SK-N-SH (cell line): ENCODE data around the gene SUPT20H. TPM values are rescaled to one million over a fixed set of nuclear protein-coding genes. Genes with fewer than 3 reads are reported as not detected.

Source experiments
- CTCF ChIA-PET: fragments of 300-600, 350-600 bp; formaldehyde crosslinking; extraction: SDS; loops from one replicate; lab custom pipeline; 2021; lab: Yijun Ruan, JAX
- POLR2A ChIA-PET: fragments of 350-600 bp; sonication (Branson Sonifier 250); formaldehyde crosslinking; extraction: SDS; loops from one replicate; lab custom pipeline; 2020; ENCODE audit warnings: antibody characterized with exemption, inconsistent platforms; lab: Yijun Ruan, JAX
- DNase-seq: peaks from one replicate; pipeline ENCODE4 v3.0.0; 2012
- H2AFZ ChIP-seq: fragments of 200-600 bp; sonication (generic); 2 replicates; pipeline ENCODE4 v1.8.1; 2016; ENCODE audit warnings: antibody characterized with exemption, mild to moderate bottlenecking, low read depth
- H3F3A ChIP-seq: fragments of 200-600 bp; sonication (generic); replicated peaks from 2 replicates; pipeline ENCODE3; 2016; ENCODE audit warnings: antibody characterized with exemption, mild to moderate bottlenecking; ENCODE audit not compliant: insufficient read depth
- H3K27ac ChIP-seq, 2 experiments: fragments of 200-500 bp in 1 of 2; fragments of 200-600 bp in 1 of 2; sonication (Bioruptor generic) in 1 of 2; sonication (generic), shearing (Covaris generic) in 1 of 2; 2 replicates each; pipeline versions ENCODE4 v1.5.1 to v1.6.1; 2014 to 2016; ENCODE audit warnings: low read depth in 2 of 2, inconsistent platforms in 1 of 2, low read length in 1 of 2, mild to moderate bottlenecking in 1 of 2, mixed read lengths in 1 of 2
- H3K27me3 ChIP-seq: fragments of 200-600 bp; sonication (generic), shearing (Covaris generic); 2 replicates; pipeline ENCODE4 v1.6.1; 2016; ENCODE audit warnings: mixed run types; ENCODE audit not compliant: insufficient read depth
- H3K36me3 ChIP-seq, 2 experiments: fragments of 200-500 bp in 1 of 2; fragments of 200-600 bp in 1 of 2; sonication (Bioruptor generic) in 1 of 2; sonication (generic) in 1 of 2; replicated peaks in 1 of 2; 2 replicates each; pipeline versions ENCODE3 to v1.5.1; 2014 to 2016; ENCODE audit warnings: low read length in 1 of 2, mild to moderate bottlenecking in 1 of 2; ENCODE audit not compliant: insufficient read depth in 2 of 2, control insufficient read depth in 1 of 2
- H3K4me1 ChIP-seq, 2 experiments: fragments of 200-500 bp in 1 of 2; fragments of 200-600 bp in 1 of 2; sonication (Bioruptor generic) in 1 of 2; sonication (generic), shearing (Covaris generic) in 1 of 2; 2 replicates each; pipeline versions ENCODE4 v1.5.1 to v1.6.1; 2014 to 2016; ENCODE audit warnings: low read depth in 1 of 2, low read length in 1 of 2, mixed run types in 1 of 2; ENCODE audit not compliant: insufficient read depth in 2 of 2, control insufficient read depth in 1 of 2
- H3K4me2 ChIP-seq: fragments of 200-600 bp; sonication (generic), shearing (Covaris generic); 2 replicates; pipeline ENCODE4 v1.6.1; 2017; ENCODE audit warnings: mixed run types
- H3K4me3 ChIP-seq, 2 experiments: fragments of 200-500 bp in 1 of 2; fragments of 200-600 bp in 1 of 2; sonication (Bioruptor generic) in 1 of 2; sonication (generic), shearing (Covaris generic) in 1 of 2; 2 replicates each; pipeline versions ENCODE4 v1.5.1 to v1.8.1; 2014 to 2016; ENCODE audit warnings: low read depth in 2 of 2, inconsistent platforms in 1 of 2, low read length in 1 of 2, mild to moderate bottlenecking in 1 of 2, mixed read lengths in 1 of 2, moderate library complexity in 1 of 2
- H3K79me2 ChIP-seq: fragments of 200-600 bp; sonication (generic); 2 replicates; pipeline ENCODE4 v1.8.1; 2017; ENCODE audit warnings: mild to moderate bottlenecking; ENCODE audit not compliant: insufficient read depth
- H3K9ac ChIP-seq: fragments of 200-600 bp; sonication (generic); 2 replicates; pipeline ENCODE4 v1.6.1; 2017; ENCODE audit warnings: mixed run types
- H3K9me2 ChIP-seq: fragments of 200-600 bp; sonication (generic); 2 replicates; pipeline ENCODE4 v1.6.1; 2017; ENCODE audit warnings: mixed run types
- H3K9me3 ChIP-seq: fragments of 200-600 bp; sonication (generic); 2 replicates; pipeline ENCODE4 v1.6.1; 2017; ENCODE audit warnings: mixed run types, mild to moderate bottlenecking, moderate library complexity
- H4K20me1 ChIP-seq: fragments of 200-600 bp; sonication (generic); 2 replicates; pipeline ENCODE4 v1.6.1; 2017; ENCODE audit warnings: mild to moderate bottlenecking, mixed run types; ENCODE audit not compliant: insufficient read depth
- CHD2 ChIP-seq: fragments of 150-350 bp; IDR thresholded peaks from 2 replicates; pipeline ENCODE4 v1.6.1; 2018; ENCODE audit warnings: low read length; ENCODE audit not compliant: partially characterized antibody
- CTCF ChIP-seq: fragments of 200-600 bp; sonication (generic); IDR thresholded peaks from 2 replicates; pipeline ENCODE4 v1.6.1; 2017; ENCODE audit warnings: antibody characterized with exemption, mild to moderate bottlenecking, moderate library complexity
- EP300 ChIP-seq, 2 experiments: IDR thresholded peaks; 2 replicates each; pipeline versions ENCODE4 v1.4.0 to v1.6.1; 2012; ENCODE audit warnings: borderline replicate concordance in 1 of 2, low read depth in 1 of 2, low read length in 1 of 2
- EZH2phosphoT487 ChIP-seq: fragments of 200-600 bp; sonication (generic); IDR thresholded peaks from 2 replicates; pipeline ENCODE4 v1.6.1; 2017; ENCODE audit warnings: low read depth, mixed run types, mild to moderate bottlenecking, antibody characterized with exemption, moderate library complexity, borderline replicate concordance
- FOXM1 ChIP-seq: IDR thresholded peaks from 2 replicates; pipeline ENCODE4 v1.4.0; 2012; ENCODE audit warnings: low read depth, mild to moderate bottlenecking
- GABPA ChIP-seq: IDR thresholded peaks from 2 replicates; pipeline ENCODE4 v1.4.0; 2012; ENCODE audit warnings: low read depth, mild to moderate bottlenecking
- JUND ChIP-seq: IDR thresholded peaks from 2 replicates; pipeline ENCODE4 v1.4.0; 2012
- MAX ChIP-seq: IDR thresholded peaks from 2 replicates; pipeline ENCODE4 v1.4.0; 2012; ENCODE audit warnings: low read depth
- MEF2A ChIP-seq: IDR thresholded peaks from 2 replicates; pipeline ENCODE4 v1.4.0; 2012; ENCODE audit warnings: low read depth, borderline replicate concordance
- MXI1 ChIP-seq: IDR thresholded peaks from 2 replicates; pipeline ENCODE4 v1.6.1; 2012; ENCODE audit warnings: mild to moderate bottlenecking, low read depth, low read length, improper control_type of control experiment
- NRF1 ChIP-seq: IDR thresholded peaks from 2 replicates; pipeline ENCODE4 v1.6.1; 2012; ENCODE audit warnings: low read depth, mild to moderate bottlenecking, low read length
- SMC3 ChIP-seq: IDR thresholded peaks from 2 replicates; pipeline ENCODE4 v1.6.1; 2012; ENCODE audit warnings: low read depth, low read length, improper control_type of control experiment
- TAF1 ChIP-seq: IDR thresholded peaks from 2 replicates; pipeline ENCODE4 v1.6.1; 2012; ENCODE audit warnings: low read depth, mild to moderate bottlenecking, low read length, moderate library complexity, borderline replicate concordance
- TCF12 ChIP-seq: IDR thresholded peaks from 2 replicates; pipeline ENCODE4 v1.4.0; 2012
- TEAD4 ChIP-seq: IDR thresholded peaks from 2 replicates; pipeline ENCODE4 v1.4.0; 2012; ENCODE audit warnings: mild to moderate bottlenecking, borderline replicate concordance; ENCODE audit not compliant: insufficient read depth
- WGBS: methylation state at CpG from one replicate; pipeline ENCODE4 v1.1.6; 2017; ENCODE audit warnings: low lambda C conversion rate; 5-methylcytosine and 5-hydroxymethylcytosine counted together
- polyA plus RNA-seq, 3 experiments: library from polyadenylated mRNA; depleted of rRNA; stranded (reverse); fragments of >200 nt; gene quantifications; 2 replicates each; pipeline ENCODE4 v1.2.3, GENCODE V29; 2012
- TF ChIP-seq, protein P1 (sequence below): fragments of 150-350 bp; IDR thresholded peaks from 2 replicates; pipeline ENCODE4 v1.6.1; 2017; ENCODE audit warnings: antibody characterized with exemption, low read length, low read depth, borderline replicate concordance
- TF ChIP-seq, protein P2 (sequence below): IDR thresholded peaks from 2 replicates; pipeline ENCODE4 v1.6.1; 2012; ENCODE audit warnings: mild to moderate bottlenecking, low read depth, low read length, moderate library complexity

SUPT20H gene
- polyA plus RNA-seq, 1 of the 3 experiments (the other 2 are of a cell fraction), result 39.4 TPM

- TF ChIP-seq CHD2, result no peak
- peak in 1 of 2 experiments; percentile 65; a peak in 1 of 4 replicates for TF ChIP-seq EP300 (IDR thresholded peaks at IDR 0.05; ENCODE audit: borderline replicate concordance in 1 of 2, low read depth in 1 of 2, low read length in 1 of 2)
- TF ChIP-seq, protein P1, sequence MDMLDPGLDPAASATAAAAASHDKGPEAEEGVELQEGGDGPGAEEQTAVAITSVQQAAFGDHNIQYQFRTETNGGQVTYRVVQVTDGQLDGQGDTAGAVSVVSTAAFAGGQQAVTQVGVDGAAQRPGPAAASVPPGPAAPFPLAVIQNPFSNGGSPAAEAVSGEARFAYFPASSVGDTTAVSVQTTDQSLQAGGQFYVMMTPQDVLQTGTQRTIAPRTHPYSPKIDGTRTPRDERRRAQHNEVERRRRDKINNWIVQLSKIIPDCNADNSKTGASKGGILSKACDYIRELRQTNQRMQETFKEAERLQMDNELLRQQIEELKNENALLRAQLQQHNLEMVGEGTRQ, result no peak
Observed at GRCh38 chr13:37097076-37097475, 37.6 kb upstream of the SUPT20H start (continued).

DNA sequence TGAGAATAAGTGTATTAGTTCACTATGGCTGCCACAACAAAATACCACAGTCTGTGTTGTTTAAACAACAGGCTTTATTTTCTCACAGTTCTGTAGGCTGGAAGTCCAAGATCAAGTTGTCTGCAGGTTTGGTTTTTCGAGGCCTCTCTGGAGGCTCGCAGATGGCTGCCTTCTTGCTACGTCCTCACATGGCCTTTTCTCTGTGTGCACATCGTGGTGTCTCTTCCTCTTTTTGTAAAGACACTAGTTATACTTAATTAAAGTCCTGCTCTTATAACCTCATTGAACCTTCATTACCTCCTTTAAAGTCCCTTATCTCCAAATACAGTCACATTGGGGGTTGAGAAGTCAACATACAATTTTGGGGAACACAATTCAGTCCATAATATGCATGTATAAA, 35.4 kb upstream of the SUPT20H start:
- Histone ChIP-seq H3K4me1 (no peaks in the 10 kb centered on the region), H3K9ac (no peak overlapping the region), H3K9me2 (no peaks in the 10 kb centered on the region), H3K27me3 (no peaks in the 10 kb centered on the region), H4K20me1 (no peaks in the 10 kb centered on the region), H3K79me2 (no peaks in the 10 kb centered on the region), H2AFZ (no peak overlapping the region), H3K4me3 (no peak overlapping the region), H3F3A (no peaks in the 10 kb centered on the region), H3K36me3 (no peaks in the 10 kb centered on the region), H3K27ac (no peak overlapping the region), H3K4me2 (no peak overlapping the region), H3K9me3 (no peaks in the 10 kb centered on the region)
- 57% methylated on average over 4 of the region's 4 CpGs for WGBS
- POLR2A ChIA-PET, result no interaction called here
- CTCF ChIA-PET, result no interaction called here
- no peak for DNase-seq
- no peak for TF ChIP-seq JUND
- TF ChIP-seq EZH2phosphoT487, result no peak
- no peak for TF ChIP-seq TCF12
- no peak for TF ChIP-seq TEAD4
- no peak for TF ChIP-seq MAX
- no peak for TF ChIP-seq MXI1
- no peak for TF ChIP-seq GABPA
- TF ChIP-seq, protein P2, sequence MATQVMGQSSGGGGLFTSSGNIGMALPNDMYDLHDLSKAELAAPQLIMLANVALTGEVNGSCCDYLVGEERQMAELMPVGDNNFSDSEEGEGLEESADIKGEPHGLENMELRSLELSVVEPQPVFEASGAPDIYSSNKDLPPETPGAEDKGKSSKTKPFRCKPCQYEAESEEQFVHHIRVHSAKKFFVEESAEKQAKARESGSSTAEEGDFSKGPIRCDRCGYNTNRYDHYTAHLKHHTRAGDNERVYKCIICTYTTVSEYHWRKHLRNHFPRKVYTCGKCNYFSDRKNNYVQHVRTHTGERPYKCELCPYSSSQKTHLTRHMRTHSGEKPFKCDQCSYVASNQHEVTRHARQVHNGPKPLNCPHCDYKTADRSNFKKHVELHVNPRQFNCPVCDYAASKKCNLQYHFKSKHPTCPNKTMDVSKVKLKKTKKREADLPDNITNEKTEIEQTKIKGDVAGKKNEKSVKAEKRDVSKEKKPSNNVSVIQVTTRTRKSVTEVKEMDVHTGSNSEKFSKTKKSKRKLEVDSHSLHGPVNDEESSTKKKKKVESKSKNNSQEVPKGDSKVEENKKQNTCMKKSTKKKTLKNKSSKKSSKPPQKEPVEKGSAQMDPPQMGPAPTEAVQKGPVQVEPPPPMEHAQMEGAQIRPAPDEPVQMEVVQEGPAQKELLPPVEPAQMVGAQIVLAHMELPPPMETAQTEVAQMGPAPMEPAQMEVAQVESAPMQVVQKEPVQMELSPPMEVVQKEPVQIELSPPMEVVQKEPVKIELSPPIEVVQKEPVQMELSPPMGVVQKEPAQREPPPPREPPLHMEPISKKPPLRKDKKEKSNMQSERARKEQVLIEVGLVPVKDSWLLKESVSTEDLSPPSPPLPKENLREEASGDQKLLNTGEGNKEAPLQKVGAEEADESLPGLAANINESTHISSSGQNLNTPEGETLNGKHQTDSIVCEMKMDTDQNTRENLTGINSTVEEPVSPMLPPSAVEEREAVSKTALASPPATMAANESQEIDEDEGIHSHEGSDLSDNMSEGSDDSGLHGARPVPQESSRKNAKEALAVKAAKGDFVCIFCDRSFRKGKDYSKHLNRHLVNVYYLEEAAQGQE, result no peak
- no peak for TF ChIP-seq CTCF
- TF ChIP-seq, protein P1, result no peak
- TF ChIP-seq TAF1, result no peak
- no peak for TF ChIP-seq NRF1
- no peak for TF ChIP-seq EP300 (IDR thresholded peaks at IDR 0.05; ENCODE audit: borderline replicate concordance in 1 of 2, low read depth in 1 of 2, low read length in 1 of 2)
- no peak for TF ChIP-seq CHD2
- no peak for TF ChIP-seq SMC3
- no peak for TF ChIP-seq MEF2A
- no peak for TF ChIP-seq FOXM1
